CD4-positive, alpha-beta T cell treated with Interleukin-6 for 4 hours (primary cell): ENCODE data around the gene SLC7A8.
"Not testable (repeated sequence)": the region's sequence is repeated elsewhere in the genome, so short reads cannot be mapped to it uniquely, and the experiment has no call there.

Experiments
- DNase-seq: peaks from one replicate; pipeline ENCODE4 v3.0.0-alpha.2; 2020; ENCODE audit warnings: mixed read lengths

The SLC7A8 gene

DNA sequence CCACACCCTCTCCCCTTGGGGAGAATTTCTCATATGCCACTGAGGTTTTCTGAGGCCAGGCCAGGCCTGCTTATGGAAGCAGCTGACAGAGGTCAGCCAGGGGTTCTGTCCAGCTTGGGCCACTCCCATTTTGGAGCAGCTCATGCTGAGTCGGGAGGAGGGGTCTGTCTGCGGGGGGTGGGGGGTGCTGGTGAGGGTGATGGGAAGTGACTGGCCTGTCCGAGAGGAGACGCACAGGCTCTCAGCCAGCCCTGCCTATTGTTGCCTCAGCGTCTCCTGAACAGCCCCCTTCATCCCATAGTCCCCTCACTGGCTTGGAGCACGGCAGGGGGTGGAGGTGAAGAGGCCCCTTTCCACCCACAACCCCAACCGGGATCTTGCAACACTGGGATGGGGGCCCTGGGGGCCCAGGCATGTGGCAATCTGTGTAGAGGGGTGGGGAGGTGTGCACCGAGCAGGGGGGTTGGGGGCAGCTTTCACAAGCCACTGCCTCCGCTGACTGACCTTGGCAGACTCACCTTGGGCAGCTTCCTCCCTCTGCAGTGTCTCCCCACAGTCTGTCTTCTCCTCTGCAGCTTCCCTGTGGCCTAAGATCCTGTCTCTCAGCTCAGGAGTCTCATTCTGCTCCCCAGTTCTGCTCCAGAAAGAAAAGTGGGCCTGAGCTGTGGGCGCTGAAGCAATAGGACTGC is 69.9 kb downstream of the SLC7A8 start:
- DNase-seq: no peak

DNA sequence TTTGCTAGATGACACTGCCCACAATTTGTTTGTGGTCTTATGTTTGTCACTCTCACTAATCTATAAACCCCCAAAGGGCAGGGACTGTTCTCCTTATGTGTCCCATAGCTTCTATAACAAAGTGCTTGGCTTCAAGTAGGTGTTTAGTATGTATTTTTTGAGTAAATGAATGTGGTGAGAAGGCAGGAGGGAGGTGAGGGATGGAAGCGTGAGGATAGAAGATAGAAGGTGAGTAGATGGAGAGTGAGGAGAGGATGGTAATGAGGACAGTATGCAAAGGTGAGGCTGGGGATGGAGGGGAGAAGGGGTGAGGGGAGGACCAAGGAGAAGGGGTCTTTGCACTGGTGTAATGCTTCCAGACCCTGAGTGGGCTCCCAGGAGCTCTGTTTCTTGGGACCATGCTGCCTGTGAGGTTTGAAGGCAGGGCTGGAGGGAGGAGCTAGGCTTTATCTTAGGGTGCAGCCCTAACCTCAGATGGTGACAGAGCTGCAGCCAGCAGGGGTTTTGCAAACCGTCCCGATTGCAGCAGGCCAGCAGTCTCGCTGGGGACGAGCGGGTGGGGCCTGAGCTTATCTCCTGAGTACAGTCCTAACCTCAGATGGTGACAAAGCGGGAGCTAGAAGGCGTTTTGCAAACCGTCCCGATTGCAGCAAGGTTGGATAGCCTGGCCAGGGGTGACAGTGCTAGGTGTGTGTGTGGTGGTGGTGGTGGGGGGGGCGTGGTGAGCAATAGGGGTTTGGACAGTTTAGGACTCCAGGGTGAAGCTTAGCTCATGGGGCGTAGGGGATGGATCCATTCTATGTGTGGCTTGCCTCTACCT is 70.9 kb downstream of the SLC7A8 start:
- no peak for DNase-seq

DNA sequence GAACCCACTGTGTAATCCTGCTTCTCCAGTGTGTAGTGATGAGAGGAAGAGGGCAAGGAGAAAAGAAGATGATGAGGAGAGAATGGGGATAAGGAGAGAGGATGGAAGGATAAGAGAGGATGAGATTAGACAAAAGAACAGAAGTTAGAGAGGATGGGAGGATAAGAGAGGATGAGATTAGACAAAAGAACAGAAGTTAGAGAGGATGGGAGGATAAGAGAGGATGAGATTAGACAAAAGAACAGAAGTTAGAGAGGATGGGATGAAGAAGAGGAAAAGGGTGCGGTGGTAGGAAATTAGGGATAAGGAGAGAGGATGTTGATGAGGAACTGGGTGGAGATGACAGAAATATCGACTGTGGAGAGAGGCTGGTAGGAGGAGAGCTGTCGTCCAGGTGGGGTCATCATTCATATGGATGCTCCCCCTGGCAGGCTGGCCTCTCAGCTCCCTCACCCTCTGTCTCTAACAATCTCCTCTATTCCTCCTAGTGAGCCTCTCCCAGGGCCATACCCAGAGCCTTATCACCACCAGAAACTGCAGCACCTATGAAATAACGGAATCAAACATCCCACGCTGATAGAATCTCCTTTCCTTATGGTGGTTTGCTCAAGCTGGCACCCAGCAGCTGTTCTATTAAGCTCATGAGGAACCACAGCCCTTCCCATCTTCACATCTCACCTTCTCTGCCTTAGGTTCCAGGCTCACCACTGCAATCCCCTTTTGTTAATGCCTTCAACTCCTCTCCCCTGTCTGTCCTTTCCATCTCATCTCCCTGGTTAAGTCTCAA is 72.7 kb downstream of the SLC7A8 start:
- no peak for DNase-seq

DNA sequence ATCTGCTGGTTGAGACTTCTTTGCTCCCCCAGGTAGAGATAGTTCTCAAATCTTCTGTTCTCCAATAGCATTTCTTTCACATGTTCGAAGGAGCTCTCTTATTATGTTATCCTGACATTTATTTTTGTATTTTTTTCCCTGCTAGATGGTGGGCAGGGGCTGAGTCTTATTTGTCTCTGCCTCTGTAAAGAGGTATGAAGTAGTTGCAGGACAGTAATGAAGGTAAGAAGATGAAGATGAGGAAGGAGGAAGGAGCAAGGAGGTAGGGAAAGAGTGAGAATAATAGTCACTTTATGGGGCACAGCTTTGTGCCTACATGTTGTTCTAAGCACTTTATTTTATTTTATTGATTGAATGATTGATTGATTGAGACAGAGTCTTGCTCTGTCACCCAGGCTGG is 73.7 kb downstream of the SLC7A8 start:
- no peak for DNase-seq

DNA sequence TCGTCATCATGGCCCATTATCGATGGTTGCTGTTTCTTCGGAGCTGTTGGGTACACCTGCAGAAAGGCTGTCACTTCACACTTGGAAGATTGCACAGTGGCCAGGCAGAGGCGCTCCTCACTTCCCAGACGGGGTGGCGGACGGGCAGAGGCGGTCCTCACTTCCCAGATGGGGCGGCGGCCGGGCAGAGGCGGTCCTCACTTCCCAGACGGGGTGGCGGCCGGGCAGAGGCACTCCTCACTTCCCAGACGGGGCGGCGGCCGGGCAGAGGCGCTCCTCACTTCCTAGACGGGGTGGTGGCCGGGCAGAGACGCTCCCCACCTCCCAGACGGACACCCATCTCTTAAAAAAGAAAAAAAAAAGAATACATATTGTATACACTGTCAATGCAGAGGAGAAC is 75.3 kb downstream of the SLC7A8 start:
- DNase-seq: not testable (repeated sequence)

DNA sequence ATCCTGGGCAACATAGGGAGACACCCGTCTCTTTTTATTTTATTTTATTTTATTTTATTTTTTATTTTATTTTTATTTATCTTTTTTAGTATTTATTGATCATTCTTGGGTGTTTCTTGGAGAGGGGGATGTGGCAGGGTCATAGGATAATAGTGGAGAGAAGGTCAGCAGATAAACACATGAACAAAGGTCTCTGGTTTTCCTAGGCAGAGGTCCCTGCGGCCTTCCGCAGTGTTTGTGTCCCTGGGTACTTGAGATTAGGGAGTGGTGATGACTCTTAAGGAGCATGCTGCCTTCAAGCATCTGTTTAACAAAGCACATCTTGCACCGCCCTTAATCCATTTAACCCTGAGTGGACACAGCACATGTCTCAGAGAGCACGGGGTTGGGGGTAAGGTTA is 75.8 kb downstream of the SLC7A8 start:
- DNase-seq: not testable (repeated sequence)

DNA sequence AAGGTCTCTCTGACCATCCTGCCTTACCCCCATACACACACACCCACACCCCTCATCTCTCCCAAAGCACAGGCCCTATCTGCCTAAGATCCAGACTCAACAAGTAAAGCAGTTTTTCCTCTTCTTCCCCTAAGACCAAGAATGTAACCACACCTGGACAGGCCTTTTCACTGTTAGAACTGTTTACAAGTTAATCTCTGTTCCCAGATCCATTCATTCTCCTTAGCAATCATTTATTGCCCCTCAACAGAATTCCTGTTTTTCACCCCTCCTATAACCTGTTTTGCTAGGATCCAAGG is 76.8 kb downstream of the SLC7A8 start:
- no peak for DNase-seq

DNA sequence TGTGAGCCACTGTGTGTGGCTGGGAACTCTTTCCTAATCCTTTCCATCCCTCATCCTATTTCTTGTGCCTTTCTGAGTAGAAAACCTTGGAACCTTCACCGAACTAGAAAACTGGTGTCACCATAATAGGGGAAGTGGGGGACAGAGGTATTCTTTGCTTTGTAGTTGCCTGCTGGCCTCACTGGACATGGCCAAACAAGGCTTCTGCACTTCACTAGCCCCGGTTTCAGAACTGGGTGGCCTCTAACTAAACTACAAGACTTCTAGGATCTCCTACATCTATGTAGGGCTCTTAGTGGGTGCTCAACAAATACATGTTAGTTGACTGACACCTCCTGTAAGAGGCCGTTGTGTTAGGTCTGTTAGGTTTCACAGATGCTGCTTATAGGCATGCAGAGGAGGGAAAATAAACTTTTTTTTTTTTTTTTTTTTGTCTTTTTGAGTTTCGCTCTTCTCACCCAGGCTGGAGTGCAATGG is 78.1 kb downstream of the SLC7A8 start:
- DNase-seq: no peak

DNA sequence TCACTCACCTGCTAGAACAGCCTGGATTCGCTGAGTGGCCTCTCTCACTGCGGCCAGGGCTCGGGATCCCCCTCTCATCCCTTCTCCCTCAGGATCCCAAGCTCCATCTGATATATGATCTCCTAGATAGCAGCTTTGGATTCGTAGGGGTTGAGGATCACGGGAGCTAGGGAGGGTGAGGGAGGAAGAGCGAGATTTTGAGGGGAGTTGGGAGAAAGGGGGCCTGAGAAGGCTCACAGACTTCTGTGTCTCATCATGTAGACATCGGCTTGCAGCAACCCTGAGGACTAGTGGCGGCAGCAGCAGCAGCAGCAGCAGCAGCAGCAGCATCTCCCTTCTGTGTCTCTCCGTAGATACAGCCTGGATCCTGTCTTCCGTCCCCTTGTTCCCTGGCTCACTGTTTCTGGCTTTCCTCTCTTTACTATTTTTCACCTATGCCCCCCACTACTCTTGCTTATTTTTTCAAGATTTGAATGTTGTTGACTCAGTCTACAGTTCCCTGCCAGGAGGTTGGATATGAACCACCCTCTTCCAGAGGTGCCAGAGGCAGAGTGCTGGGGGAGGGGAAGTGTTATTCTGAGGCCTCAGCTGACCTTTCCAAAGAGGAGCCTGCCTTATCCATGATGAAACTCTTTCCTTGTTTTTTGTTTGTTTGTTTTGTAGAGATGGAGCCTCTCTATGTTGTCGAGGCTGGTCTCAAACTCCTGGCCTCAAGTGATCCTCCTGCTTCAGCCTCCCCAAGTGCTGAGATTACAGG is 78.7 kb downstream of the SLC7A8 start, which contains the start of gene CIROP:
Gene CIROP (minus strand): TSS at position 399 of the 757 bp plus-strand sequence. CDS start 69 bp downstream, at position 330.
- DNase-seq: no peak

DNA sequence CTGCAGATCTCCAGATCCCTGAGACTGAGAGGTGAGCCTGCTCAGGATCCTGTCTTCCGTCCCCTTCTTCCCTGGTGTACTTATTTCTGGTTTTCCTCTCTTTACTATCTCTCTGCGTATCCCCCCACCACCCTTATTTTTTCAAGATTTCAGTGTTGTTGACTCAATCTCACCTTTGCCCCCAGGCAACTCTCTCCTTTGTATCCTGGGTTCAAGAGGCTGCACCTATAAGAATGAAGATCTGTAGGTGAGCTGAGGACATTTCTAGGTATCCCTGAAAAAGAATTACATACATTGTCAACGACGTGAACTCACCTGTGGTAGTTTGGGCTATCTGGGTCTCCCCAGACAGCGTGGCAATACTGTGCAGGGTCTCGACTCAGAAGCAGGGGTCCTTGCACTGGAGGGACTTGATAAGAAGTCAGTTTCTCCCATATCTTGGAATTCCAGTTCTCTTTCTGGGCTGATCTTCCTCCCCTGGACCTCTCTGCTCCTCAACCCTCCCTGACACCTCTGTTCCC is 79.3 kb downstream of the SLC7A8 start:
- no peak for DNase-seq

DNA sequence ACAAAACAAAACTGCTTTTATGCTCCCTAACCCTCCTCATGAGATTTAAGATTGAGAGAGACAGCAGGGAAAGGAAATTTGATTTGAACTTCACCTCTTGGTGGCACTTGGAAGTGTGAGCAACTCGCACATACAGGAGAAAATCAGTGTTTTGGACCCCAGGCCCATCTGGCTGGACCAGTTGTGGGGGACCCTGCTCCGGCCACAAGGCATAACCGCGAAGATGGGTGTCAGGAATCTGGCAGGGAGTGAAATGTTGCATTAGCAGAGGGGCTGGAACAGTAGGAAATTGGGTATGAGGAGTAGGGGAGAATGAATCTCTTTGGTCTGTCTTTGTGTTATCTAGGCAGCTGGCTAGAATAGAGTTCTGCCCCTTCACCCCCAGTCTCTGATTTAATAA is 79.9 kb downstream of the SLC7A8 start:
- DNase-seq: no peak

DNA sequence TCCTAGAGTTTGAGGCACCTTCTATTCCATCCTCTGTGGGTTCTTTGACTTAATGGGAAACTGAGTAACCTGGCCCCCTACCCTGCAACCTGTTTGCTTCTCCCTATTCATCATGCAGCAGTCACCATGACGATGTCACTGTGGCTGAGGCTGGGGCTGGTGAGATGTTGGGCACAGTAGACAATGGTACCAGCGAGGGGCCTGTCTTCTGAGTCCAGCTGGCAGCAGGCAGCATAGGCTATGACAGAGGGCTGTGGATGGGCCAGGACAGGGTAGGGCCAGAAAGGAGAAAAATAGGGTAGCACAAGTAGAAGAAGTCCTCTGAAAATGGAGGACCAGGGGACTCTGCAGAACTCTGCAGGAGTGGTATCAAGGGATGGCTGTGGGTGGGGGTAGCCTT is 80.7 kb downstream of the SLC7A8 start:
- no peak for DNase-seq

DNA sequence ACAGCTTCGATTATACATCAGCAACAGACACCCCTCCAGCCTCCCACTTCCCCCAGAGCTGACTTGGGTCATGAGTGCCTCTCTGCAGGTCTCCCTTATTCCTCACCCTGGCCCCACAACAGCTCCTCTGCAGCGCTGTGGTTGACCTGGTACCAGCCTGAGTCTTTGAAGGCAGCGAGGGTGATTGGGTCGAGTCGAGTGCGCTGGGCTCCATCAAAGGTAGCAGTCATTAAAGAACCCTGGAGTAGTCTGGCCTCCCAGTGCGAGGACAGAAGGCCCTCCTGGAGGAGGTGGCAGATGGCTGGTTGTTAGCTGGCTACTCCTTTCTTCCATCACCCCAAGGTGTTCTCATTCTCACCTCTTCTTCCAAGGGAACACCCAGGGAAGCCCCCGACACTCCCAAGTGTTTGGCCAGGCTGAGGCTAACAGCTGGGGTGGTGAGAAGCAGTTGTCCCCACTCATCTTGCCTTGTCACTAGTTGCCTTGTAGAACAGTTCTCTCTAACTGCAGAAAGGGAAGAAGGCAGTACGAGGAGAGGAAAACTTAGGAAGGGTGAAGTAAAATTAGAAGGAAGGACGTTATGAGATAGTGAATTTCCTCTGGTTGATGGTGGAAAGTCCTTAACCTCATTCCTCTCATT is 81.4 kb downstream of the SLC7A8 start:
- DNase-seq: no peak

DNA sequence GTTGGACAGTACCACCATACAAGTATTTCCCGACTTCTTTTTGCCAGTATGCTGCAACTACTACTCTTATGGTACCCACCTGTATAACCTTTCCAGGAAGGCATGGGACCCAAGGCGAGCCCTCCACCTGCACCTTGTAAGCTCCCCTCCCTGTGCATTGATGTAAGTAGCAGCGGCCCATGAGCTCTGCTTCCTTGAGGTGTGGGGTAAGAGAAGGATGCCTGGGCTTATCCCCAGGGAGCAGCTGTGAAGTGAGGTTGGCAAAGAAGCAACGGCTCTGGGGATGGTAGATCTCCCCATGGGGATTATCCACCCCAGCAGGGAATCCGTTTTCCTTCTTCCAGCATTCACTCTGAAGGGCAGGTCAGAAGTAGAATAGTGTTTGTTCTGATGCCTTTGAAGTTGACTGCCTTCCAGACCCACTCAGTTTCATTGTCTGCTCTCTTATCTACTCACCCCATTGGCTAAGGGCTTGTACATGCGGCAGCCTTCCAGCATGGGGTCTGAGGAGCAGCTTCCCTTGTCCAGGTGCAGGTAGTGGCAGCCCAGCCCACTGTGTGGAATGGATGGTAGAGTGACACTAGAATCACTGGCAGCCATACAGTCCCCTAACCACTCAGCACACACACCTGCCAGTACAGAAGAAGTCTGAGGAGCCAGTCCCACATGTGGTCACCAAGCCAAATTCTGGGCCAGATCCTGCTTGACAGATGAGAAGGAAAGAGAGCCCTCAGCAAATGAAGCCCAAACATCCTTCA is 82.1 kb downstream of the SLC7A8 start:
- no peak for DNase-seq

DNA sequence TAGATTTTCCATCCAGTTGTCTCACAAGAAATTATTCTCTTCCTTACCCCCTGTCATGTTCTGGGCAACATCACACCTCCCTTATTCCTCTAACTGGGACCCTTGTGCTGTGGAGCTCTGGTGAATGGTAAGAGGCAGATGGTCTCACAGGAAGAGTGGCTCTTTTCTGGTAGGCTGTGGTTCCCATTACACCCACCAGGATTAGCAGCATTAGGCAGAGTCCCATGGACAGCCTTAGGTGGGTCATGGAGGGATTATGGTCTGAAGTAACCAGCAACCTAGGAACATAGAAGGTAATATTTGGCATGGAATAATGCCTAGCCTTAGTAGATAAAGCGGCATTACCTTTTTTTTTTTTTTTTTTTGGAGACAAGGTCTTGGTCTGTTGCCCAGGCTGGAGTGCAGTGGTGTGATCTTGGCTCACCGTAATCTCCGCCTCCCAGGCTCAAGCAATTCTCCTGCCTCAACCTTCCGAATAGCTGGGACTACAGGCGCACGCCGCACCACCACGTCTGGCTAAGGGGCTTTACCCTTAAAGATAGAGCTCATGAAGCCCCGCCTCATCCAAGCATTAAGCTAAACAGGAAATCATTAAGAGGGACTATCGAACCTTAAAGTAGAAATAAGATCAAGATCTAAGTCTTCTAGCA is 84.1 kb downstream of the SLC7A8 start:
- no peak for DNase-seq

DNA sequence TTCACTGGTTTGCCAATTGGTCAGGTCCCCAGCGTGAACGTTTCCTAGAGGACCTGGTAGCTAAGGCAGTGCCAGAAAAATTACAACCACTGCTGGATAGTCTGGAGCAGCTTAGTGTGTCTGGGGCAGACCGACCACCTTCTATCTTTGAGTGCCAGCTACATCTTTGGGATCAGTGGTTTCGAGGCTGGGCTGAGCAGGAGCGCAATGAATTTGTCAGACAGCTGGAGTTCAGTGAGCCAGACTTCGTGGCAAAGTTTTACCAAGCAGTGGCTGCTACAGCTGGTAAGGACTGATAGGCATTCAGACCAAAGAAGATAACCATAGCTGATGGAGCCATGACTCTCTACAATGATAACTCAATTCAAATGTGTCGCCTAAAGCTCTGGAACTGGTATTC is 85.7 kb downstream of the SLC7A8 start:
- no peak for DNase-seq

DNA sequence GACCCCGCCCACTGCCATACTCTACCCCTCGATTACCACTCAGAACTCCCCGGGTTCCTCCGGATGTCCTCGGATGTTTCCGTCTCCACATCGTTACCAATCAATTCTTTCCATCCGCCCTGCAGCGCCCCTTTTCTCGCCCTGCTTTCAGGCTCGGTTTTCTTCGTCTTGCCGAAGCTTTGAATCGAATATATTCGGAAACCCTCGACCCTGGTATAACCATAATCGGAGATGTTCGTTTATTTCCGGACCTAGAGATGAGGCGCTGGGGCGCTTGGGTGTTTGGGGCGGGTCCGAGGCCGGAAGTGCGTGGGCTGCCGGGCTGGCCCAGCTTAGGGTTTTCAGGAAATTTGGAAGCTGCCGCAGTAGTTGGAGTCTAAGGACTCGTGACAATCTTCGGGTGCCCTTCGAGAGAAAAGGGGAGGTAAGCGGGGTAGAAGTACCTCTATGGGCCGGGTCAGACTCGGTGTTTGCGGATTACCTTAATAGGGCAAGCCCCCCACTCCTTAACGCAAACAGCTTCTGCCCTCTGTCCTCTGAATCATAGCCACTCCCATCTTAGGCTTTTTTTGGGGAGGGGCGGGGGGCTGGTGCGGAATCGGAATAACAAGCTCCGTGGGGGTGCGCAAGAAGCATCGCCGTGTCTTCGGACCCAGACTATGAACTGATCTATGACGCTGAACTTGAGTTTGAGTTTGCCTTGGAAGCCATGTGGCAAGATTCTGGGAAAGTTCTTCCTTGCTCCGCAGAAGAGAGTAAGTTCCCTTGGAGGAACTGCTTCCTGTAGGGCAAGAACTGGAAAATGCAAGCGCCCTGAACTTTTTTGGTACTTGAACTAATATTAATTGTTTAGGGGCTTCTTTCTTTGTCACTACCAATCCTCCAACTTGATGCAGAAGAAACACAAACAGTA is 88.0 kb downstream of the SLC7A8 start, which contains the start of gene C14orf119:
Gene C14orf119 (plus strand): TSS at position 310 of the 913 bp plus-strand sequence. CDS start 2,154 bp downstream, outside the sequence.
- DNase-seq: peak; percentile 99

DNA sequence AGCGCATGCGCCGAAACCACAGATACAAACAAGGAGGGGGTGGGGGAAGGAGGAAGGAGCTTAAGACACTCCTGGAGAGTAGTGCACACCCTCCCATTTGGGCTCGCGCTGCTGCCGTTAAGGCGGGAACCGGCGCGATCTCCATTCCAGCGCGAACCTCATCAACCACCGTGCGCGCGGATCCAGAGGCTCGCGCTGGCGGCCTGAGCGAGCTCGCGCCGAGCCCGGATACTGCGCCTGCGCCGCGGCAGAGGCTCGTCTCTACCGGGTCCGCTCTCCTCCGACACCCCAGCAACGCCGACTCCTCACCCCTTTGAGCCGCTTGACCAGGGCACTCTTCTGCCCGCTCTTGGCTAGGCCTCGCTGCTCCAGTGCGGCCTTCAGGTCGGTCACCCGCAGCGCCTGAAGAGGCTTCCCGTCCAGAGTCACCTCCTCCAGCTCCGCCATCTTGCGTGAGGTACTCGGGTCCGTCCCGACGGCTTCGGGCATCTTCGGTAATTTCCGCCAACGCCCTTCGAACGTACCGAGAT is 88.7 kb downstream of the SLC7A8 start, which contains the start of gene ACIN1:
Gene ACIN1 (minus strand): TSS at position 471 of the 530 bp plus-strand sequence. CDS start 24 bp downstream, at position 447.
- DNase-seq: peak; percentile 78
